NCI-H345 (cell line): ENCODE results near the gene OR14K1.
"Not testable (repeated sequence)": the region's sequence is repeated elsewhere in the genome, so short reads cannot be mapped to it uniquely, and the experiment has no call there.

Source experiments
- DNase-seq: peaks from one replicate; lab custom pipeline; 2025; lab: John Stamatoyannopoulos, UW

Gene OR14K1

DNA sequence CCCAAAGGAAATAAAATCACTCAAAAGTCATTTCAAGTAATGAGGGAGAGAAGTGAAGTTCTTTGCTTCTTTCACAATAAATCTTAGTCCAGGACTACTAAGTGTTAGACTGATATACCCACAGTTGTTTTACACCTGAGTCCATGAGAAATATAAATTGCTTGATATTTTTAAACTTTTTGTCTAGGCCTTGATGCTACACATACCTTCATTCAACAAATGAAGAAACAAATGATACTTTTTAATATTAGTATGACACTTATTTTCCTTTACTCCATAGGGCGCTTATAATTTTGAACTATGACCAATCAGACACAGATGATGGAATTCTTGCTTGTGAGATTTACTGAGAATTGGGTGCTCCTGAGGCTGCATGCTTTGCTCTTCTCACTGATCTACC is at the start of gene OR14K1:
Gene OR14K1, plus strand, starts transcription at position 301 of the 400 bp plus-strand sequence. Its CDS starts 0 bp downstream, at position 301.
- no peak for DNase-seq

GRCh38 chr1:247701338-247701737 is 37.1 kb upstream of the OR14K1 start:
- DNase-seq, result no peak

GRCh38 chr1:247710681-247711080 is 27.7 kb upstream of the OR14K1 start:
- DNase-seq, result not testable (repeated sequence)

- no peak for DNase-seq
Observed at GRCh38 chr1:247713753-247714152, 24.7 kb upstream of the OR14K1 start.

GRCh38 chr1:247716546-247716945 is 21.9 kb upstream of the OR14K1 start, which contains the start of gene OR6F1:
TSS of gene OR6F1 (minus strand) at chr1:247716646. CDS start at chr1:247712755, 3,891 bp downstream.
- no peak for DNase-seq

DNA sequence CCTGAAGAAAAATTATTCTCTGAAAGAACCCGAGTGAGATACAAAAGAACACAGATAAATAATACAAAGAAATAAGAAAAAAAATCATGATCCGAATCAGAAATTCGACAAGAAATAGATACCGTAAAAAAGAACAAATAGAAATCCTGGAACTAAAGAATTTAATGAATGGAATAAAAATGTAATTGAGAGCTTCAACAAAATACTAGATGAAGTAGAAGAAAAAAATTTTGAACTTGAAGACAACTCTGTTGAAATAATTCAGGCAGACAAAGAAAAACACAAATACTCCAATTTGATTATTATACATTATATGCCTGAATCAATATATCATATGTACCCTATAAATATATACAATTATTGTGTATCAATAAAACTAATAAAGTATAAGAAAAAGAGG is 17.2 kb upstream of the OR14K1 start:
- no peak for DNase-seq

- no peak for DNase-seq
Observed at GRCh38 chr1:247740721-247741120, 2.3 kb downstream of the OR14K1 start.

DNA sequence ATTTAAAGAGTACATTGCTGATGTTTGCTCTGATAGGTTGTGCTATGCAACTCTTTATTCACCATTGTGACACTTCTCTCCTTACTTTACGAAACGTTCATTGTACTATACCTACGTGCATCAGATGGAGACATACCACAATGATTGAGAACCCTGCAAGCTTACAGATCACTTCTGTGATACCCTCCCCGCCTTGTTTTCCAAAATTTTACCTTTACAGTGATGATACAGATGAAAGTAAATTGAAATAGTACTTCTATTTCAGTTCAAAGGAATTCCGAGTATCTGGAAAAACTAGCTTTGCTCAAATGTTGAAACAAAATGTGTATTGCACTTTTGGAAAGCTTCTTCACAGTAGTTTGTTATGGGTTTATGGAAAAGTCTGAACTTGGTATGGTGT is 3.3 kb downstream of the OR14K1 start:
- no peak for DNase-seq

- DNase-seq, result not testable (repeated sequence)
Observed at GRCh38 chr1:247742215-247742760, 3.9 kb downstream of the OR14K1 start.

DNA sequence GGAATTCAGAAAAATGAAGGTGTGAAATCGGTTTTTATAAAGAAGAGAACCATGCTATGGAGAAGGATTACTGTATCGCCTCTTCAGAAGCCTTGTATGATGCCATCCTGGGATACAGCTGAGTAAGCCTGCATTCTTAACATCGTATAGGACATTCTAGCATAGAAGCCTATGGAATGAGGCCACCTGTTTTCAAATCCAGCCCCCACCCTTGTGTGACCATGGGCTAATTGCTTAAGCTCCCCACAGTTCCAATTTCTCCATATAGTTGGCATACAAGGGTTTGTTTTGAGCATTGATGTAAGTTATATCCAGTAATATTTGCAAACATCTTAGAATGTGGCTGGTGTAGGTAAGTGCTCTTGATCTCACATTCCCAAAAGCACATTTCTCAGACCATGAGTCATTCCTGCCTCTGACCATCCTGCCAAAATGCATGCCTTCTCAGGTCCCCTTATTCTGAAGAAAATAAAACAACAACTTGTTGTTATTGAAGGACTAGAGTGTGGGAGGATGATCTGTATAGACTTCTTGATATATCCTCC is 8.0 kb downstream of the OR14K1 start:
- no peak for DNase-seq

DNA sequence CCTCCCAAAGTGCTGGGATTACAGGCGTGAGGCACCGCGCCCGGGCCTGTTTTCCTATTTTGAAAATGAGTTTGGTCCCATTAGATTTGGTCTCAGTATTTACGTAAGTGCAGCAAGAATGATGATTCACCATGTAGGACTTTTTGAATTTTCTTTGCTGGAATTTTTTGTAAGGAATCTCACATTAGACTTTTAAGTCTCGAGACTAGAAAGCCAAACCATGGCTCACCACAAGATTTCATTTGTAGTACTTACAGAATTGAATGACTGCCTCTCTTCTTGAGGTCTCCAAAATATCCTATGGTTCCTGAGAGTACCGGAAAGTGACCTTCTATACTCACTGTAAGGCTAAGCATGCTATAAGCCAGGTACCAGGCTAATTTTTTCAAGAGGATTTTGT is 9.2 kb downstream of the OR14K1 start:
- no peak for DNase-seq

- no peak for DNase-seq
Observed at GRCh38 chr1:247748041-247748440, 9.6 kb downstream of the OR14K1 start, which contains the start of gene OR14A2. TSS of gene OR14A2 (minus strand) at chr1:247748141.

- no peak for DNase-seq
Observed at GRCh38 chr1:247749870-247750269, 11.5 kb downstream of the OR14K1 start.

- not testable (repeated sequence) for DNase-seq
Observed at GRCh38 chr1:247754311-247754710, 15.9 kb downstream of the OR14K1 start.

DNA sequence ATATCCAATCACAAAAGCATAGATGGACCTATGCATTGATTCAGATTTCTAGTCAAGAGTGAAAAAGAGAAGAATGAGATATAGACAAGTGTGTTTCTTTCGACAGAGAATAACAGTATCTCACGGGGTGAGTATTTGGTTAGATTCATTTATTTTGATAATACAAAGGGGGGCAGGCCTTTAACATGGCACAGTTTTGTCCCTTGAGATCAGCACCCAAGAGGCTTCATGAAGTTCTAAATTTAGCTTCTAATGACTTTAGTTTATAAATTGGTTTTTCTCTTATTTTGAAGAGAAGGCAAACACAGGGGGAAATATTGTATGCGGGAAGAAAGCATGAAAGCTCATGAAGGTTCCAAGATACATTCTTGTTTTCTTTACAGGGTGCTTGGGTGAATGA is 22.0 kb downstream of the OR14K1 start, which contains the start of gene OR1C1:
Gene OR1C1, minus strand, starts transcription at position 101 of the 400 bp plus-strand sequence. CDS start 2,150 bp downstream, outside the sequence.
- DNase-seq, result no peak

DNA sequence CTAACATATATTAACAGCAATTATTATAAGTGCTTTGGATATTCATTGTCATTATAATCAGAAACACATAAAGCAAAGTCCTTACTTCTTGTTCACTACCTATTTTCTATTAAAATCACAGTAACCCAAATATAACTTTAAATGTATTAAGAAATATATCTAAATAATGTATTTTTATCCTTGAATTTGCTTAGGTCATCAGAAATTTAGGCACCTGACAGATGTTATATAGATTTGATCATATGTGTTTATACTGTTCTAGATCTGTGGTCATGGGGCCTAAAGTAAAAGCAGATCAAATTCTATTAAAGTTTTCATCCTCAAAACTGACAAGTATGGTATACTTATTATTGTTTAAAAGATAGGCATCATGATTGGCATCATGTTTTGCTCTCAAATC is 31.2 kb downstream of the OR14K1 start:
- DNase-seq, result no peak
